Erythroblast (primary cell): ENCODE measurements around the gene UGT1A7.

Experiments used
- GATA1 ChIP-seq: IDR thresholded peaks from 2 replicates; pipeline ENCODE4 v1.6.1; 2011; ENCODE audit warnings: low read depth, mild to moderate bottlenecking, control low read depth, low read length, moderate library complexity
- POLR2A ChIP-seq: IDR thresholded peaks from 2 replicates; pipeline ENCODE4 v1.6.1; 2011; ENCODE audit warnings: mild to moderate bottlenecking, low read length

GRCh38 chr2:233789554-233789953, 107.9 kb downstream of the UGT1A7 start:
- TF ChIP-seq POLR2A (no peak), GATA1 (no peak)
